Measurements from ENCODE around the gene COCH.
"Not testable (repeated sequence)": the region's sequence is repeated elsewhere in the genome, so short reads cannot be mapped to it uniquely, and the experiment has no call there.

Gene COCH

GRCh38 chr14:30876692-30877091 is 2.3 kb downstream of the COCH start:
- no peak for DNase-seq

GRCh38 chr14:30882431-30882830 is 8.1 kb downstream of the COCH start:
- no peak for DNase-seq

- DNase-seq: no peak
Observed at GRCh38 chr14:30883508-30884294, 9.3 kb downstream of the COCH start.

GRCh38 chr14:30884901-30885300 is 10.5 kb downstream of the COCH start:
- no peak for DNase-seq

GRCh38 chr14:30885840-30886740 is 11.7 kb downstream of the COCH start:
- DNase-seq: no peak

- no peak for DNase-seq
Observed at GRCh38 chr14:30888480-30889243, 14.3 kb downstream of the COCH start.

GRCh38 chr14:30889244-30889594 is 14.9 kb downstream of the COCH start:
- DNase-seq: no peak

- no peak for DNase-seq
Observed at GRCh38 chr14:30893819-30894218, 19.5 kb downstream of the COCH start.

GRCh38 chr14:30894923-30895515 is 20.7 kb downstream of the COCH start:
- DNase-seq: no peak

GRCh38 chr14:30896435-30896834 is 22.1 kb downstream of the COCH start:
- DNase-seq: no peak

GRCh38 chr14:30897121-30897520 is 22.8 kb downstream of the COCH start:
- DNase-seq: not testable (repeated sequence)

GRCh38 chr14:30903285-30904124 is 29.1 kb downstream of the COCH start:
- DNase-seq: no peak

- DNase-seq: no peak
Observed at GRCh38 chr14:30906752-30907658, 32.6 kb downstream of the COCH start.

GRCh38 chr14:30907659-30908057 is 33.3 kb downstream of the COCH start:
- DNase-seq: no peak

GRCh38 chr14:30908826-30909225 is 34.5 kb downstream of the COCH start:
- DNase-seq: no peak

GRCh38 chr14:30914812-30915211 is 40.5 kb downstream of the COCH start:
- DNase-seq: no peak

- no peak for DNase-seq
Observed at GRCh38 chr14:30915596-30915995, 41.2 kb downstream of the COCH start.

GRCh38 chr14:30921305-30921704 is 46.9 kb downstream of the COCH start:
- DNase-seq: no peak

GRCh38 chr14:30921788-30922187 is 47.4 kb downstream of the COCH start:
- DNase-seq: no peak

- DNase-seq: no peak
Observed at GRCh38 chr14:30925254-30925653, 50.9 kb downstream of the COCH start.

GRCh38 chr14:30928462-30928861 is 54.1 kb downstream of the COCH start:
- no peak for DNase-seq

All from stimulated activated CD8-positive, alpha-beta memory T cell treated with anti-CD3 and anti-CD28 coated beads, Interleukin-4, amount 100 ng/mL, for 48 hours (primary cell).